GM21360 (cell line): ENCODE results near the gene PLEKHH2.

Experiments used
- ATAC-seq: cut with Tn5 transposase; IDR thresholded peaks from one replicate; pipeline ENCODE4 v1.9.1; 2021; ENCODE audit warnings: mild to moderate bottlenecking, moderate library complexity; ENCODE audit not compliant: unreplicated experiment

The PLEKHH2 gene

GRCh38 chr2:43758739-43759138, 121.7 kb downstream of the PLEKHH2 start:
- ATAC-seq, result no peak

- no peak for ATAC-seq
Measured at GRCh38 chr2:43759195-43759594, 122.1 kb downstream of the PLEKHH2 start.

GRCh38 chr2:43762286-43762685, 125.2 kb downstream of the PLEKHH2 start:
- no peak for ATAC-seq

- ATAC-seq, result no peak
Measured at GRCh38 chr2:43763091-43763490, 126.0 kb downstream of the PLEKHH2 start.

- no peak for ATAC-seq
Measured at GRCh38 chr2:43764086-43764705, 127.1 kb downstream of the PLEKHH2 start.

- no peak for ATAC-seq
Measured at GRCh38 chr2:43766006-43766405, 128.9 kb downstream of the PLEKHH2 start.

- peak; percentile 93 for ATAC-seq
Measured at GRCh38 chr2:43773876-43774613, 137.0 kb downstream of the PLEKHH2 start, which contains the start of gene DYNC2LI1. Gene DYNC2LI1 (plus strand): TSS chr2:43774039. CDS start chr2:43774139, 100 bp downstream.

- ATAC-seq, result no peak
Measured at GRCh38 chr2:43774617-43775016, 137.6 kb downstream of the PLEKHH2 start.

- no peak for ATAC-seq
Measured at GRCh38 chr2:43776324-43776723, 139.3 kb downstream of the PLEKHH2 start.

- no peak for ATAC-seq
Measured at GRCh38 chr2:43777306-43777926, 140.4 kb downstream of the PLEKHH2 start.

- ATAC-seq, result no peak
Measured at GRCh38 chr2:43778233-43778632, 141.2 kb downstream of the PLEKHH2 start.

- ATAC-seq, result no peak
Measured at GRCh38 chr2:43787895-43788294, 150.8 kb downstream of the PLEKHH2 start.

- ATAC-seq, result no peak
Measured at GRCh38 chr2:43788646-43789045, 151.6 kb downstream of the PLEKHH2 start.

- no peak for ATAC-seq
Measured at GRCh38 chr2:43790147-43790546, 153.1 kb downstream of the PLEKHH2 start.

- ATAC-seq, result no peak
Measured at GRCh38 chr2:43791035-43791765, 154.1 kb downstream of the PLEKHH2 start.

GRCh38 chr2:43792653-43793052, 155.6 kb downstream of the PLEKHH2 start:
- no peak for ATAC-seq

- ATAC-seq, result no peak
Measured at GRCh38 chr2:43794956-43795355, 157.9 kb downstream of the PLEKHH2 start.

GRCh38 chr2:43796206-43796605, 159.1 kb downstream of the PLEKHH2 start:
- no peak for ATAC-seq

GRCh38 chr2:43798300-43798699, 161.2 kb downstream of the PLEKHH2 start:
- no peak for ATAC-seq

GRCh38 chr2:43800894-43801293, 163.8 kb downstream of the PLEKHH2 start:
- no peak for ATAC-seq

GRCh38 chr2:43802135-43802534, 165.1 kb downstream of the PLEKHH2 start:
- no peak for ATAC-seq
